ENCODE data around the gene USP12. TPM values are rescaled to one million over a fixed set of nuclear protein-coding genes. Genes with fewer than 3 reads are reported as not detected.
A peak's percentile ranks its signal among the peaks of the same experiment; 100 is the strongest.

USP12 gene
- total RNA-seq, 1 experiment from 2014 or later = 26.1 TPM

GRCh38 chr13:27040826-27041108, 130.8 kb downstream of the USP12 start (continued):
- TF ChIP-seq ZNF532 (CRISPR knock-in tag; IDR thresholded peaks at IDR 0.05; ENCODE audit: borderline replicate concordance) = no peak
- TF ChIP-seq NFATC4 (CRISPR knock-in tag; IDR thresholded peaks at IDR 0.05) = no peak

- POLR2A ChIA-PET = no interaction called here
- Mint-ChIP-seq H3K9me3 (no peaks in the 10 kb centered on the region; the same call in 1 of the 2 replicates), H3K27ac (no peak overlapping the region), H3K27me3 (ENCODE audit: low read depth) (peaks cover 6% of the 10 kb centered on the region), H3K36me3 (no peaks in the 10 kb centered on the region), H3K4me3 (no peak overlapping the region), H3K4me1 (peaks cover 49% of the 10 kb centered on the region)
- ATAC-seq = no peak
- TF ChIP-seq SP1 (CRISPR knock-in tag; conservative IDR thresholded peaks at IDR 0.05) = no peak
- CTCF ChIA-PET = interaction anchor here (0.7 to 1.6 kb wide), 4 partner anchors 54 to 300 kb away, joined by 4 to 6 read pairs (median 5); no protein-coding TSS in a partner anchor
- no peak for DNase-seq (ENCODE audit: low spot score)
These were observed 132.4 kb downstream of the USP12 start for GRCh38 chr13:27039171-27039701.

GRCh38 chr13:27038323-27038722, 133.3 kb downstream of the USP12 start:
- H3K27ac Mint-ChIP-seq = no peak overlapping the region
- CTCF ChIA-PET = interaction anchor here (1.0 kb wide), 1 partner anchor 54 kb away, joined by 6 read pairs; no protein-coding TSS in a partner anchor
- no peak for DNase-seq (ENCODE audit: low spot score)
- H3K27me3 Mint-ChIP-seq (ENCODE audit: low read depth) = peaks cover 6% of the 10 kb centered on the region
- H3K9me3 Mint-ChIP-seq = no peaks in the 10 kb centered on the region
- ATAC-seq = no peak
- H3K4me3 Mint-ChIP-seq = no peak overlapping the region
- H3K4me1 Mint-ChIP-seq = peaks cover 47% of the 10 kb centered on the region
- TF ChIP-seq GTF2I (CRISPR knock-in tag; conservative IDR thresholded peaks at IDR 0.05) (no peak), NFATC4 (CRISPR knock-in tag; IDR thresholded peaks at IDR 0.05) (no peak), ZMAT4 (CRISPR knock-in tag; IDR thresholded peaks at IDR 0.05) (no peak), ZNF396 (CRISPR knock-in tag; IDR thresholded peaks at IDR 0.05; ENCODE audit: borderline replicate concordance) (no peak), USF1 (CRISPR knock-in tag; IDR thresholded peaks at IDR 0.05) (no peak), MAX (CRISPR knock-in tag; IDR thresholded peaks at IDR 0.05) (no peak), PRRX2 (CRISPR knock-in tag; IDR thresholded peaks at IDR 0.05) (no peak), KAT7 (CRISPR knock-in tag; IDR thresholded peaks at IDR 0.05; ENCODE audit: borderline replicate concordance) (no peak)
- H3K36me3 Mint-ChIP-seq = no peaks in the 10 kb centered on the region
- POLR2A ChIA-PET = no interaction called here

GRCh38 chr13:27037571-27037970, 134.0 kb downstream of the USP12 start:
- no peaks in the 10 kb centered on the region for H3K36me3 Mint-ChIP-seq
- no peak overlapping the region for H3K4me3 Mint-ChIP-seq
- TF ChIP-seq ZNF396 (CRISPR knock-in tag; IDR thresholded peaks at IDR 0.05; ENCODE audit: borderline replicate concordance) (no peak), ZNF423 (CRISPR knock-in tag; IDR thresholded peaks at IDR 0.05) (peak; percentile 90)
- POLR2A ChIA-PET = no interaction called here
- H3K27ac Mint-ChIP-seq = no peak overlapping the region
- ATAC-seq (no peak), DNase-seq (ENCODE audit: low spot score) (no peak)
- CTCF ChIA-PET = interaction anchor here (1.0 kb wide), 1 partner anchor 325 kb away, joined by 3 read pairs; no protein-coding TSS in a partner anchor
- peaks cover 6% of the 10 kb centered on the region for H3K27me3 Mint-ChIP-seq (ENCODE audit: low read depth)
- peaks cover 41% of the 10 kb centered on the region for H3K4me1 Mint-ChIP-seq
- no peaks in the 10 kb centered on the region for H3K9me3 Mint-ChIP-seq

GRCh38 chr13:27037171-27037570, 134.4 kb downstream of the USP12 start:
- ATAC-seq (no peak), DNase-seq (ENCODE audit: low spot score) (no peak)
- POLR2A ChIA-PET = no interaction called here
- Mint-ChIP-seq H3K27me3 (ENCODE audit: low read depth) (peaks cover 6% of the 10 kb centered on the region), H3K4me3 (no peak overlapping the region), H3K36me3 (no peaks in the 10 kb centered on the region), H3K9me3 (no peaks in the 10 kb centered on the region), H3K27ac (no peak overlapping the region), H3K4me1 (peaks cover 43% of the 10 kb centered on the region)
- CTCF ChIA-PET = interaction anchor here (1.0 kb wide), 1 partner anchor 325 kb away, joined by 3 read pairs; no protein-coding TSS in a partner anchor
- TF ChIP-seq HMGA2 (CRISPR knock-in tag; IDR thresholded peaks at IDR 0.05) = no peak
- no peak for TF ChIP-seq ATF6 (CRISPR knock-in tag; IDR thresholded peaks at IDR 0.05)
- TF ChIP-seq CBFB (CRISPR knock-in tag; IDR thresholded peaks at IDR 0.05; ENCODE audit: low read depth) = no peak
- no peak for TF ChIP-seq ETV6 (CRISPR knock-in tag; IDR thresholded peaks at IDR 0.05)
- TF ChIP-seq ZNF317 (CRISPR knock-in tag; IDR thresholded peaks at IDR 0.05; ENCODE audit: borderline replicate concordance, low read depth) = no peak
- TF ChIP-seq ZNF121 (CRISPR knock-in tag; IDR thresholded peaks at IDR 0.05) = no peak
- TF ChIP-seq E2F1 (CRISPR knock-in tag; IDR thresholded peaks at IDR 0.05) = no peak
- TF ChIP-seq CREB1 (CRISPR knock-in tag; IDR thresholded peaks at IDR 0.05) = no peak
- TF ChIP-seq ZNF263 (CRISPR knock-in tag; IDR thresholded peaks at IDR 0.05; ENCODE audit: low read depth) = no peak
- TF ChIP-seq PRRX2 (CRISPR knock-in tag; IDR thresholded peaks at IDR 0.05) = no peak
